HG03571 (cell line): Measurements from ENCODE around the gene YIPF2.

ENCODE experiments used
- ATAC-seq: cut with Tn5 transposase; IDR thresholded peaks from one replicate; pipeline ENCODE4 v1.9.1; 2021; ENCODE audit not compliant: unreplicated experiment

YIPF2 gene

DNA sequence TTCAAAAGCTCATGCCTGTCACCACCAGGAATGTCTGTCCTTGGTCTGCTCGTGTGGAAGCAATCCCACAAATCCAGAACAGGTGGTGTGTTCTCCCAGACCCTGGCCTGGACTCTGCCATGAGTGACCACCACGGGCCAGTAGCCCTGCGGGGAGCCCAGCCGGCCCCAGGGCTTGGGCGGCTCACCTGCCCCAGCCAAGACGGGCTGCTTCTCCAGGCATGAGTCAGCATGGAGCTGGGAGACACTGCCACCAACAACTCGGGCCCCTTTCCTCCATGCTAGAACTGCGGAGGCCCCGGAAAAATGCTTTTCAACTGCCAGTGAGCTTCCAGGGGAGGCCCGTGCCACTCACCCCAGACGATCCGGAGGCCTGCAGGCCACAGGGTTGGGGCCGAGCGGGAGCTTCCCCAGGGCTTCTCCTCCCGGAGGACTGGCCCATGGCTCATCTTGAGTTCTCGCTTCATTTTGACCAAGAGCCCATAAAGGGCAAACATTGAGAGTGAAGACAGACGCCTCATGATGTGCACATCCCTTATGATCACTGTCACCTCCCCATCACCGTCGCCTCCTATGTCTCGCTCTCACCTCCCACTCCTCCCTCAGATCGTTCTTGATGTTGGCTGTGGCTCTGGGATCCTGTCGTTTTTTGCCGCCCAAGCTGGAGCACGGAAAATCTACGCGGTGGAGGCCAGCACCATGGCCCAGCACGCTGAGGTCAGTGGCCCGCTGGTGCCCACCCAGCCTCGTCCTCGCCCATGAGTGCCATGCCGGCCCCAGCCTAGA is 16.7 kb downstream of the YIPF2 start:
- no peak for ATAC-seq

DNA sequence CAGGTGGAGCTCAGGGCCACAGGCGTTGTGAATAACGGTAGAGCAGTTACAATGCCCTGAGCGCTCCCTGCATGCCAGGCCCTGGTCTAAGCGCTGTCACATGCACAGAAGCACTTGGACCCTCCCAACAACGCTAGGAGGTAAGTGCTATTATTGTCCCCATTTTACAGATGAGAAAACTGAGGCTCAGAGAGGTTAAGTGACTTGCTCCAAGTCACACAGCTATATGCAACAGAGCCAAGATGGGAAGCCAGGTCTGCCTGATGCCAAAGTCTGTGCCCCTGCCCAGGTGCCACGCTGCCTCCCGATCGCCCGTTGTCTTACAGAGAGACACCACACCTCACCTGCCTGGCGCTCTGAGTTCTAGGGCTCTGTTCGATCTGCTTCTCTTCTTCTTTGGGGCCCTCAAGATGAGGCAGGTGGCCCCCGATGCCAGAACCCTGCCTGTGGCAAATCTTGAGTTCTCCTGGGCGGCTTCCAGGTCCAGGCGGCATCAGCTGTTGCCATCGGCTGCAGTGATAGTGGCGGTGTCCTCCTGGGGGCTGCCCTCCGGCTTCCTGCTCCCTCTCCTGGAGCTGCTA is 20.0 kb downstream of the YIPF2 start:
- no peak for ATAC-seq

DNA sequence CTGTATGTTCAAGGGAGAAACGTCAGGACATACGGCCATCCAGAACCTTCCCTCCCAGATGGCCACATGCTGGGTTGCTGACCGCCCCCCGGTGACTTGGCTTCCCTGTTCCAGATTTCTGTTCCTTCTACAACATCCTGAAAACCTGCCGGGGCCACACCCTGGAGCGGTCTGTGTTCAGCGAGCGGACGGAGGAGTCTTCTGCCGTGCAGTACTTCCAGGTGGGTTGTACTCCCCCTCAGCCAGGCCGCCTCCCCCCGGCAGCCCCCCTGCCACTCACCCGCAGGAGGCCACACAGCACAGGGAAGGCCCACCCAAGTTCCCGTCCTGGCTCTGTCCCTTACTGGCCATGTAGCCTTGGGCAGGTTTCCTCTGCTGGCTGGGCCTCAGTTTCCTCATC is 20.5 kb downstream of the YIPF2 start:
- ATAC-seq: no peak

DNA sequence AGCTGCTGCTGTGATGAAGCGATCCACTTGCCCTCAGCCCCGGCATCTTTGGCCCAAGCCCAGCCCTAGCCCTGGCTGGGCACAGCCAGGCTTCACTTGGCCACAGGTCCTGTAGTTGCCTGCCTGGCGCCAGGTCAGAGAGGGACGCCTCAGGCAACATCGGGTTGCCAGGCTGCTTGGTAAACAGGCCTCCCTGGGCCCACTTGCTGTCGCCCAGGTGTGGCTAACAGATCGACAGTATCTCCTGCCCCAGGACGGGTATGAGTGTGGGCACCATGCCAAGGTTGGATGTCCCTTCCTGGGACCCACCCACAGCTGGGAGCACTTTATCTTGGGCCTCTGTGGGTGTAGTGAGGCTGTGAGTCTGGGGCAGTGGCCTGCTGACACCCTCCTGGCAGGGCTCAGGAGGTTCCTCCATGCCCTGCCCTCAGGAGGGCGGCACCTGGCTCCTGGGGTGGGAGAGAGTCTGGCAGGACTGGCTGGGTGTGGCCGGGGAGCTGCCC is 29.2 kb downstream of the YIPF2 start:
- no peak for ATAC-seq

DNA sequence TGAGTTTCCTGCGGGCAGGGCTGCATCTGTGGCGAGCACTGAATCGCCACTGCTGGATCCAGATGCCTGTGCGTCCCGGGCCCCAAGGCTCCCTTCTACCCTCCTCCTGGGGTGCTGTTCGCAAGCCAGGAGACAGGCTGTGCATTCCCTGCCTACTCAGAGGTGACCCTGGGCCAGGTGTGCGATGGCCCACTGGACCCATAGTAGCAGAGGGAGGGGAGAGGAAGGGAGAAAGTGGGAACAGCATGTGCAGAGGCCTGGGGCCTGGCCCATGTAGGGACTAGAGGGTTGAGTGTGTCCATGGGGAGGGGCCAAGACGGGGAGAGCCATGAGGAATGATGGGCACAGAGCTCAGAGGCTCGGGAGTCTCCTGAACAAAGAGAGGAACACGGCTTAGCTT is 29.8 kb downstream of the YIPF2 start:
- no peak for ATAC-seq

DNA sequence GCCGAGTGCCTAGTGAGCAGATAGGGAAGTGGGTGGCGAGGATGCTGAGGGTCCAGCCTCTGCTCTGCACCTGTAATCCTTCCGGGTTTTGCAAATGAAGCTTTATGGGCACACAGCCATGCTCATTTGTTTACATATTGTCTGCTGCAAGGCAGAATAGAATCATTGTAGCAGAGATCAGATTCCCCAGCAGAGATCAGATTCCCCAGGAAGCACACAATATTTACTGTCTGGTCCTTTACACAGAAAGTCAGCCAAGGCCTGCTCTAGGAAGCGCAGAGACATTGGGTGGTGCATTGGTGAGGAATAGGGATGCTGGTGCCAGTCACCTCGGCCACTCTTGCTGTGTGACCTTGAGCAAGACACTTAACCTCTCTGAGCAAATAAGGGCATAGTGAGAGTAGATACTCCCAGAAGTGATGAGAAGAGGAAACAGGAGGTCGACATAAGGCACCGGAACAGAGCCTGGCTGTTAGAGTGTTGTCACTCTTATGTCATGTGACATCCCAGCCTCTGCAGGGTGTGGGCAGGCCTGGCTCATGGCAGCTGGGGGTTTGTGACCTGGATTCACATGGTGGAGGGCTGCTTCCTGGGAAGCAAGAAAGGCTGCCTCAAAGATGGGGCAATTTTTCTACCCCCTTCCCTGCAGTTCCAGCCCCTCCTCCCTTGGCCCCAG is 31.4 kb downstream of the YIPF2 start:
- ATAC-seq: no peak

DNA sequence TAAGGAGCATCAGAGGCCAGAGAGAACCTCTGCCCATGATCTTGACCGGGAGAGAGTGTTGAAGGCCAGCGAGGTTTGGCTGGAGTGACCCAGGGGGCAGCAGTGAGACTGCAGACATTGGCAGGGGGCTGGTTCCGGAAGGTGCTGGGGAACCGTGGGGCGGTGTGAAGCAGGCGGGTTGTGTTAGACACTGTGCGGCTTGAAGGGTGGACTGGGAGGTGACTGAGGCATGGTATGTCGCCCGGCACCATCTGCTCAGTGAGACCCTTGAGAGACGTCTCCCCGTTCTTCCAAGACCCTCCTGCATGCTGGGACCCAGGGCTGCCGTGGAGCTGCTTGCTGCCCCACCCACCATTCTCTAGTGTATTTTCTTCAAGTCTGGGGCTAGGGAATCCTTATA is 32.5 kb downstream of the YIPF2 start:
- no peak for ATAC-seq

DNA sequence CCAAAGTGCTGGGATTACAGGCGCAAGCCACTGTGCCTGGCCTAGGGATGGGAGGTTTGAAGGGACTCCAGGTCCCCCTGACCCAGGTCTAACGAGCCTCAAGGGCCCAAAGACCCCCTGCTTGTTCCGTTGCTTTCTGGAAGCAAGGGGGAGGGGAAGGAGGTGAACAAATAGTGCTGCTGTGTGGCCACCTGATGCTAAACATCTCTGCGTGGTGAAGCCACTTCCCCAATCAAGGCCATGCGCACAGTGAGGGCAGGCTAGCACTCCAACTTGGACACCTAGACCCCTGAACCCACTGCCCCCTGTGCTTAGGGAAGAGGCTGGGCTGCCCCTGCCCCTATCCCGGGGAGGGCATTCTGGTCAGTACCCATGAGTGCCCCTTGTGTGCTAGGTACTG is 33.1 kb downstream of the YIPF2 start:
- ATAC-seq: no peak

DNA sequence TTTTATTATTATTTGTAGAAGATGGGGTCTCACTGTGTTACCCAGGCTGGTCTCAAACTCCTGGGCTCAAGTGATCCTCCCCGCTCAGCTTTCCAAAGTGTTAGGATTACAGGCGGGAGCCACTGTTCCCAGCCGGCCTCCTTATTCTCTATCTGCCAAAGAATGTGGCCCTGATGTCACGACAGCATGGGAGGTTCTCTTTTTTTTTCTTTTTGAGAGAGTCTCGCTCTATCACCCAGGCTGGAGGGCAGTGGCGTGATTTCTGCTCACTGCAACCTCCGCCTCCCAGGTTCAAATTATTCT is 33.6 kb downstream of the YIPF2 start:
- no peak for ATAC-seq

DNA sequence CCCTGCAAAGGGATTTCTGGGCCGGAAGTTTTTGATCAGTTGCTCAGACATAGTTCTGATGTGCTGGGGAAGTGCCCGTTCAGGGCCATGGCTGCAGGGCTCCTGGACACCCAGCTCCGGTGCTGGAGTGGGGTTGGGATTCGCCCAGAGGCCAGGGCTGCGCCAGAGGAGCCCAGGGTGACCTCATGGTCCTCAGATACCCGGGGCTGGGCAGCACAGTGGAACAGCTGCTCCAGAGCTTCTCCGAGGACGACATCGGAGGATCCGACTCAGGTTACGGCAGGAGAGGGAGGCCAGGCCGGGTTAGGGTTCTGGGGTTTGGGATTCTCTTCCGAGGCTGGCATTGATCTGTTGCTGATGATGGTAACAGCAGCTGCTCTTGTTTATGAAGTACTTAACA is 36.2 kb downstream of the YIPF2 start:
- ATAC-seq: no peak

DNA sequence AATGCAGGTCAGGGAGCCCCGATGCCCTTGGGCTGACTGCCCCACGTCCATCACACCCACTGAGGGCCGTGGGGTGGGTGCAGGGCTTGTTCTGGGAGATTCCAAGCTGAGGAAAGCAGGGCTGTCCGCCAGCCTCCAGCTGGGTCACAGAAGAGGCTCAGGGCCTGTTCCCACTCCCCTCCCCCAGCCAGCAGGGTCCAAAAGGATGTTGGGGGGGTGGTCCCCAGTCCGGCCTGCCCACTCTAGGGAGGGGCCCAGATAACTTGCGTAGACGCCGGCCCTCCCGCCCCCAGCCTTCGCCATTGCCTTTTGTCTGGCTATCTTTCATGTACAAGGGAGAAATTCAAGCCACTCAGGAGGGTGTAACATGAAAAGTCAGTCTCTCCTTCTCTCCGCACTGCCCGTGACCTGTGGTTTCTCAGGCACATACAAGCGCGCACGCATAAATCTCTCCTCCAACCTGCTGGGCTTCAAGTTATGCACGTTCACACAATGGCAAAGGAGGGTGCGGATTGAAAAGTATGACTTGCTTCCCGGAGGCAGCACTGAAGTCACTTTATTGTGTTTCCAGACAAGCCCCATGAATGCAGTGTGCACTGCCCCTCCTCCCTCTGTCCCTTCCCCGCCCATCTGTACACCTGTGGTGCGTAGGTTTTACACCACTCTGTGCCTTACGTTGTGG is 36.9 kb downstream of the YIPF2 start:
- no peak for ATAC-seq

DNA sequence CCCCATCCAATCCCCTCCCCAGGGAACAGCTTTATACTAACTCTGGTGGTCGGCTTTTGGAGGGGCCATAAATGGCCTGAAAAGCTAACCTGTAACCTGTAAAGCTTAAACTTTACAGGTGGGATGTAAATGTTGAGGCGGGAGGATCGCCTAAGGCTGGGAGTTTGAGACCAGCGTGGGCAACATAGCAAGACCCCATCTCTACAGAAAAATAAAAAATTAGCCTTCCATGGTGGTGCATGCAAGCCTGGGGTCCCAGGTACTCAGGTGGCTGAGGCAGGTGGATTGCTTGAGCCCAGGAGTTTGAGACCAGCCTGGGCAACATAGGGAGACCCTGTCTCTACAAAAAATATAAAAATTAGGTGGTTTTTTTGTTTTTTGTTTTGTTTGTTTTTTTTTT is 38.6 kb downstream of the YIPF2 start:
- no peak for ATAC-seq

DNA sequence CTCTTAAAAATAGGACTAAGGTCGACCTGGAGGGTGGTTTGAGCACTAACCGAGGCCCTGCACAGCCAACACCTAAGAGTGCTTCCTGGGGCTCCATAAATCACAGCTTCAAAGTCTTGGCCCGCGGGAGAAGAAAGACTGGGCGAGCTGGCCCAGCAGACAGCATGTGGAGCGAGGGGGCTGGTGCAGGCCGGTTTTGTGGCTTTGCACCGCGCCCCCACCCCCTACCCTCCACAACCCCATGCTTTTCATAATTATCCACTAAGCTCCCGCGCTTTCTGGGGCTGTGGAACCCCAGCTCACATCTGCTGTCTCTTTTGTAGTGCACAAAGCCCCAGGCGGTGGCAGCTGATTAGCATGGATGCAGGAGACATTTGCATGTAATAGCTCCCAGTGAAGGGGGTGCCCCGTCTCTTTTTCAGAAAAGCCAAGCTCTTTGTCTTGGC is 40.0 kb downstream of the YIPF2 start:
- ATAC-seq: no peak

DNA sequence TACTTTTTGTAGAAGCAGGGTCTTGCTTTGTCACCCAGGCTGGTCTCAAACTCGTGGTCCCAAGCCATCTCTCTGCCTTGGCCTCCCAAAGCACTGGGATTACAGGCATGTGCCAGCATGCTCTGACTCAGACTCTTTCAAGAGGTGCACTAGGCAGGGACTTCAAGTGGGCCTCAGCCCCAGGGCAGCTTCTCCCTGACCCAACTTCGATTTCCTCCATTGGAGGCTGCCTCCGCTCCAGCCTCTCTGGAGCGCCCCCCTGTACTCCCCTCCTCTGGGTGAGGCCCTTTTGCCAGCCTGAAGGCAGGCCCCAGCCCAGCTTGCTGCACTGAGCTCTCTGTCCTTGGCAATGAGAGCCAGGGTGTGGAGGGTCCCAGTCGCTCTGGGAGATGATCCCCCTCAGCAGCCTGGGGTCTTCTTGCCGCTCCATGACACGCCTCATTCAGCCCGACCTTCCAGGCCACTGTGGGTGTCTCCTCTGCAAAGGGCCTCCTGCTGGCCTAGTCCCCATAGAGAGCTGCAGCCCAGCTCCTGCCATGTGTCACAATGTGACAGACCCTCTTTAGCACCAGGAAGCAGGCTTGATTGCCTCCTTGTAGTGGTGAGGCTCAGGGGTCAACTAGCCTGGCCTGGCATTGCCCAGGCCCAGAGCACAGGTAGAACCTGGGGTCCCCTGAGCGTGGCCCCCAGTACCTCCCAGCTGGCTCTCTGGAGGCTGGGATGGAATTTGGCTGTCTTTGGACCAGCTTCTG is 40.6 kb downstream of the YIPF2 start:
- ATAC-seq: no peak

DNA sequence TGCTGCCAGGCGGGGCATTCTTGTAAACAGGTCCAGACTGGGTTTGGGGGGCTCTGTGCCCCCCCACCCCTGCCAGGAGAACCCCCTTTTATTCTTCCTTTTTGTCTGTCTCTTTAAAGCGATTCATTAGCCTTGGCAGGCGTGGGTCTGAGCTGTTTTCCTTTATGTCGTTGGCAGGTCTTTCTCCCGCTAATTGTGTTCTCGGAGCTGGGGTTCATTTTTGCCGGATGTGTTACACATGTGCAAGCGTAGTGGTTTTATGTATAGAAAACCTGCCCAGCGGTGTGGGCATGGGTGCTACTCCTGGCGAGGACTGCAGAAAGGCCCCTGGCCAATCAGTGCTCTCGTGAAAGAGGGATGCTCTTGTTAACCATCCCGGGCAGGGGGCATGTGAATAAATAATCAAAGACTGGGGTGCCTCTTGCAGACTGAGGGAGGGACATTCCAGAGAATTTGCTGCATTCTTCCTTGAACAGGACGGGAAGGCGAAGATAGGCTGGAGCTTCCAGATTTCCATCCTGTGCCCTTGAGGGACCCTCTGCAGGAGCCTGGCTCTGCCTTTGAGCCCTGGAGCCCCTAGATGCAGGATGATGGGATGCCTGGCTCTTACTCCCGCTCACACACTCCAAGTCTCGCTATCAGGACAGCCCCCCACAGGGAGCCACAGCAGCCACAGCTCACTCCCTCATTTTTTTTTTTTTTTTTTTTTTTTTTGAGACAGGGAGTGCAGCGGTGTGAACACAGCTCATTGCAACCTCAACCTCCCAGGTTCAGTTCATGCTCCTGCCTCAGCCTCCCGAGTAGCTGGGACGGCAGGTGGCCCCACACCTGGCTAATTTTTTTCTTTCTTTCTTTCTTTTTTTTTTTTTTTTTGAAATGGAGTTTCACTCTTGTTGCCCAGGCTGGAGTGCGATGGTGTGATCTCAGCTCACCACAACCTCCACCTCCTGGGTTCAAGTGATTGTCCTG is 43.0 kb downstream of the YIPF2 start:
- ATAC-seq: no peak

DNA sequence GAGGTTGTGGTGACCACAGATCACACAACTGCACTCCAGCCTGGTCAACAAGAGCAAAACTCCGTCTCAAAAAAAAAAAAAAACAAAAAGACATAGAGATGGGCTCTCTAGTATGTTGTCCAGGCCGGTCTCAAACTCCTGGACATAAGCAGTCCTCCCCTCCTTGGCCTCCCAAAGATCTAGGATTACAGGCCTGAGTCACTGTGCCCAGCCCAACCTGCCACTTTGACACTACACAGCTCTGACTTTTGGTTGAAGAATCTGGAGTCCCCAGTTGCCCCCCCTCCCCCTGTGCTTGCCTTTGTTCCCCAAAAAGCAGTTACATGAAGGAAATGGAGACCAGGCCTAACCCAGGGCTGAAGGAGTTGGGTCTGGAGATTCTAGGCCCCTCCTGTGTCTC is 44.2 kb downstream of the YIPF2 start:
- ATAC-seq: no peak

DNA sequence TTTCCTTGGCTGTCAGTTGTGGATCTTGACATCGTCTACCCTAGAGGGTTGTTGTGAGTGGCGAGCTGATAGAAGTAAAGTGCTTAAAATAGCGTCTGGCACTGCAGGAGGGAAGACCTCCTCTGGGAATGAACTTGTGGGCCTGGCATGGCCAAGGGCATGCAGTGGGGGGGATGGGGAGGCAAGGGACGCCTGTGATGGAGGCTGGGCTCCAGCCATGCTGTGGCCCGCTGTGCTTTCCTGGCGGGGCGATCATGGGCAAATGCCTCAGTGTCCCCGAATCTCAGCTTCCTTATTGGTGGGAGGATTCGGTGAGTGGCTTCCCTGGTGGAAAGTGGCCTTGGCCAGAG is 46.4 kb downstream of the YIPF2 start:
- no peak for ATAC-seq

DNA sequence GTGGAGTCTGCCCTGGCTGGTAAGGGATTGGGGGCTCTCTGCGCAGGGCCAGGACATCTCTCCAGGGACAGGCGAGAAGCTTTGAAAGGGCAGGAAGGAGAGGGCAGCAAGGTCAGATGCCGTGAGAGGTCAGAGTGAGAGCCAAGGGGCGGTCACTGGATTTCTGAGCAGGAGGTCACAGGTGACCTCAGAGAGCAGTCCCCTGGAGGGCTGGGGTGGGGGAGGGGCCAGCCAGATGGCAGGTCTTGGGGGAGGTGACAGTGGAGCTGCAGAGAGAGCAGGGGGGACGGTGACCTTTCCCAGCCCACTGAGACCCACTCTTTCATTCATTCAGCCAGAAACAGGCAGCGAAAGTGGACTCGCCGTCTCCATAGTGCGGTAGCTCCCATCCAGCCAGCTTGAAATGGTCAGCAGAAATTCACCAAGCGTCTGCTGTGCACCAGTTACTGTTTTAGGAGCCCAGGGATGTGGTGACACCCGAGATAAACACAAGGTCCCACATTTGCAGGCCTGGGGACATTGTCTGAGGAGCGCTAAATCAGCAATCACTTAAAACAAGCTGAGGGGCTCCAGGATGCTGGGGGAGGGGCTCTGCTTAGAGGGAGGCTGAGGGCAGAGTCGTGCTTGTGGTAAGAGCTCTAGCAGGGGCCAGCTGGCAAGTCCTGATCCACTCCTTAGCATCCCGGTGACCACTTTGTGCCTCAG is 46.9 kb downstream of the YIPF2 start:
- no peak for ATAC-seq

DNA sequence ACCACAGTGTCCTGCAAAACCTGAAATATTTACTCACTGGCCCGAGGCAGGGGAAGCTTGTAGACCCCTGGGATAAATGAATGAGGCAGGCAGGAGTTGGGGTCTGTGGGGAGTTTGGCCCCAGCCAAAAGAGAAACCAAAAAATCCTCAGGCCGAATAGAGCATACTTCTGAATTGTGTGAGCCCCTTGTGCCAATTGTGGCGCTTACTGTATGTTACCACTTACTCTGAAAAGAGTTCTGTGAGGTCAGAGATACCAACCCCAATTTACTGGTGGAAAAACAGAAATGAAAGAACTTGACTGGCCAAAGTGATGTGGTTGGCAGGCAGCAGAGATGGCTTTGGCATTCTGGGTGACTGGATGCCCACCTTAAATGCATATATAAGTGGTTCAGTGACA is 50.2 kb downstream of the YIPF2 start:
- no peak for ATAC-seq
